Mesendoderm (in vitro differentiated cells): Measurements from ENCODE around the gene HPS1.

Experiments
- DNase-seq: peaks from one replicate; pipeline ENCODE4 v3.0.0; 2013
- H2AK5ac ChIP-seq: 2 replicates; pipeline ENCODE4 v1.6.1; 2013; ENCODE audit warnings: low read length, inconsistent platforms
- H2BK120ac ChIP-seq: 2 replicates; pipeline ENCODE4 v1.6.1; 2013; ENCODE audit warnings: low read depth, mild to moderate bottlenecking, low read length, moderate library complexity, mixed read lengths
- H2BK15ac ChIP-seq: replicated peaks from 2 replicates; pipeline ENCODE4 v1.6.1; 2013; ENCODE audit warnings: low read depth, mild to moderate bottlenecking, moderate library complexity
- H2BK5ac ChIP-seq: 2 replicates; pipeline ENCODE4 v1.6.1; 2013; ENCODE audit warnings: low read length, inconsistent platforms
- H3K18ac ChIP-seq: 2 replicates; pipeline ENCODE4 v1.6.1; 2013; ENCODE audit warnings: mild to moderate bottlenecking, low read length, mixed read lengths
- H3K23ac ChIP-seq: one replicate; pipeline ENCODE4 v1.6.1; 2013; ENCODE audit warnings: low read length
- H3K27ac ChIP-seq: 2 replicates; pipeline ENCODE4 v1.5.1; 2013; ENCODE audit warnings: low read depth, mild to moderate bottlenecking, inconsistent platforms, low read length, moderate library complexity
- H3K27me3 ChIP-seq: 2 replicates; pipeline ENCODE4 v1.6.1; 2013; ENCODE audit warnings: low read length, control low read depth, mild to moderate bottlenecking, inconsistent platforms; ENCODE audit not compliant: insufficient read depth, poor library complexity
- H3K36me3 ChIP-seq: 2 replicates; pipeline ENCODE4 v1.6.1; 2013; ENCODE audit warnings: low read length, inconsistent platforms; ENCODE audit not compliant: control insufficient read depth, insufficient read depth
- H3K4ac ChIP-seq: one replicate; pipeline ENCODE4 v1.6.1; 2013; ENCODE audit warnings: low read depth, mild to moderate bottlenecking, low read length, moderate library complexity
- H3K4me1 ChIP-seq: 2 replicates; pipeline ENCODE4 v1.6.1; 2013; ENCODE audit warnings: low read depth, low read length, inconsistent platforms; ENCODE audit not compliant: control insufficient read depth
- H3K4me2 ChIP-seq: 2 replicates; pipeline ENCODE4 v1.6.1; 2013; ENCODE audit warnings: low read length
- H3K4me3 ChIP-seq: 2 replicates; pipeline ENCODE4 v1.5.1; 2013; ENCODE audit warnings: mild to moderate bottlenecking, low read length
- H3K56ac ChIP-seq: one replicate; pipeline ENCODE4 v1.6.1; 2013; ENCODE audit warnings: low read length
- H3K79me1 ChIP-seq: 2 replicates; pipeline ENCODE4 v1.6.1; 2013; ENCODE audit warnings: low read length, inconsistent platforms
- H3K79me2 ChIP-seq: 2 replicates; pipeline ENCODE4 v1.6.1; 2013; ENCODE audit warnings: mild to moderate bottlenecking, low read length; ENCODE audit not compliant: control insufficient read depth, insufficient read depth
- H3K9ac ChIP-seq: 2 replicates; pipeline ENCODE4 v1.6.1; 2013; ENCODE audit warnings: low read length, inconsistent platforms
- H4K5ac ChIP-seq: one replicate; pipeline ENCODE4 v1.6.1; 2013; ENCODE audit warnings: low read length
- H4K8ac ChIP-seq: one replicate; pipeline ENCODE4 v1.6.1; 2013; ENCODE audit warnings: low read depth, mild to moderate bottlenecking, control low read depth, low read length, moderate library complexity
- WGBS: extraction: QIAGEN DNeasy Blood & Tissue Kit; methylation state at CpG from one replicate; pipeline ENCODE4 v1.1.7; 2013; ENCODE audit warnings: low lambda C conversion rate, missing lambda C conversion rate; ENCODE audit not compliant: insufficient coverage; ENCODE audit errors: extremely low coverage; 5-methylcytosine and 5-hydroxymethylcytosine counted together

The HPS1 gene

GRCh38 chr10:98461500-98461842 lies 14.7 kb upstream of the HPS1 start:
- H3K36me3 ChIP-seq = no peaks in the 10 kb centered on the region
- no peak overlapping the region for H3K9ac ChIP-seq
- DNase-seq = no peak
- H3K27me3 ChIP-seq = no peaks in the 10 kb centered on the region
- H4K8ac ChIP-seq = no peak overlapping the region
- H3K79me2 ChIP-seq = no peaks in the 10 kb centered on the region
- no peak overlapping the region for H3K4ac ChIP-seq
- no peak overlapping the region for H2BK5ac ChIP-seq
- no peaks in the 10 kb centered on the region for H3K79me1 ChIP-seq
- H3K27ac ChIP-seq = no peak overlapping the region
- WGBS = no CpG with 5 or more reads among the region's 3 CpGs
- no peak overlapping the region for H2BK15ac ChIP-seq
- no peaks in the 10 kb centered on the region for H3K4me1 ChIP-seq
- no peak overlapping the region for H2AK5ac ChIP-seq
- H3K18ac ChIP-seq = peak overlapping the region; percentile 51
- H2BK120ac ChIP-seq = no peak overlapping the region
- H4K5ac ChIP-seq = no peak overlapping the region
- no peak overlapping the region for H3K23ac ChIP-seq
- no peak overlapping the region for H3K4me3 ChIP-seq
- H3K56ac ChIP-seq = no peak overlapping the region
- H3K4me2 ChIP-seq = no peak overlapping the region

- Histone ChIP-seq H3K79me2 (no peaks in the 10 kb centered on the region), H4K5ac (no peak overlapping the region), H4K8ac (no peak overlapping the region), H3K9ac (no peak overlapping the region), H3K56ac (no peak overlapping the region), H2BK120ac (no peak overlapping the region), H2AK5ac (no peak overlapping the region), H3K4me1 (no peaks in the 10 kb centered on the region), H3K23ac (no peak overlapping the region), H2BK5ac (no peak overlapping the region), H3K27me3 (no peaks in the 10 kb centered on the region), H3K4me3 (no peak overlapping the region), H3K18ac (peak overlapping the region; percentile 51), H3K27ac (no peak overlapping the region), H2BK15ac (no peak overlapping the region), H3K4ac (no peak overlapping the region), H3K79me1 (no peaks in the 10 kb centered on the region), H3K36me3 (no peaks in the 10 kb centered on the region), H3K4me2 (no peak overlapping the region)
- DNase-seq = peak; percentile 84
- no CpG with 5 or more reads among the region's 3 CpGs for WGBS
Measured at GRCh38 chr10:98460837-98461499, 14.2 kb upstream of the HPS1 start.

- Histone ChIP-seq H3K36me3 (no peaks in the 10 kb centered on the region), H3K4ac (no peak overlapping the region), H3K18ac (no peak overlapping the region), H3K79me1 (no peaks in the 10 kb centered on the region), H3K79me2 (no peaks in the 10 kb centered on the region), H3K23ac (no peak overlapping the region), H3K4me1 (no peaks in the 10 kb centered on the region), H4K8ac (no peak overlapping the region), H2AK5ac (no peak overlapping the region), H2BK5ac (no peak overlapping the region), H4K5ac (no peak overlapping the region), H3K27me3 (no peaks in the 10 kb centered on the region), H2BK120ac (no peak overlapping the region), H3K27ac (no peak overlapping the region), H3K56ac (no peak overlapping the region), H2BK15ac (no peak overlapping the region), H3K4me2 (no peak overlapping the region), H3K4me3 (no peak overlapping the region), H3K9ac (no peak overlapping the region)
- WGBS = no CpG with 5 or more reads among the region's 15 CpGs
- DNase-seq = no peak
Measured at GRCh38 chr10:98458809-98459784, 12.4 kb upstream of the HPS1 start.

GRCh38 chr10:98457721-98458120 lies 11.0 kb upstream of the HPS1 start:
- Histone ChIP-seq H4K5ac (no peak overlapping the region), H3K27ac (no peak overlapping the region)
- WGBS = no CpG with 5 or more reads among the region's 8 CpGs

GRCh38 chr10:98456686-98457482 lies 10.1 kb upstream of the HPS1 start:
- Histone ChIP-seq H3K18ac (no peak overlapping the region), H2BK5ac (no peak overlapping the region), H3K27me3 (no peaks in the 10 kb centered on the region), H3K4me1 (no peaks in the 10 kb centered on the region), H3K36me3 (no peaks in the 10 kb centered on the region), H3K4me2 (no peak overlapping the region), H2AK5ac (no peak overlapping the region), H3K79me2 (no peaks in the 10 kb centered on the region), H3K4me3 (no peak overlapping the region), H4K8ac (no peak overlapping the region), H3K9ac (no peak overlapping the region), H3K27ac (no peak overlapping the region), H2BK120ac (no peak overlapping the region), H3K4ac (no peak overlapping the region), H2BK15ac (no peak overlapping the region), H4K5ac (no peak overlapping the region), H3K56ac (no peak overlapping the region), H3K23ac (no peak overlapping the region), H3K79me1 (no peaks in the 10 kb centered on the region)
- no peak for DNase-seq
- no CpG with 5 or more reads among the region's 12 CpGs for WGBS

More at GRCh38 chr10:98457721-98458120, 11.0 kb upstream of the HPS1 start:
- Histone ChIP-seq H3K27me3 (no peaks in the 10 kb centered on the region), H3K4me1 (no peaks in the 10 kb centered on the region), H3K18ac (no peak overlapping the region), H2AK5ac (no peak overlapping the region), H3K56ac (no peak overlapping the region), H3K4me2 (no peak overlapping the region), H3K4me3 (no peak overlapping the region), H2BK120ac (no peak overlapping the region), H3K79me1 (no peaks in the 10 kb centered on the region), H3K79me2 (no peaks in the 10 kb centered on the region), H3K36me3 (no peaks in the 10 kb centered on the region), H3K9ac (no peak overlapping the region), H4K8ac (no peak overlapping the region), H2BK5ac (no peak overlapping the region), H3K23ac (no peak overlapping the region), H3K4ac (no peak overlapping the region), H2BK15ac (no peak overlapping the region)
- no peak for DNase-seq
